ENCODE measurements around the gene GAREM2.

GRCh38 chr2:26191316-26192159 is 18.6 kb downstream of the GAREM2 start:
- TF ChIP-seq, protein P1, sequence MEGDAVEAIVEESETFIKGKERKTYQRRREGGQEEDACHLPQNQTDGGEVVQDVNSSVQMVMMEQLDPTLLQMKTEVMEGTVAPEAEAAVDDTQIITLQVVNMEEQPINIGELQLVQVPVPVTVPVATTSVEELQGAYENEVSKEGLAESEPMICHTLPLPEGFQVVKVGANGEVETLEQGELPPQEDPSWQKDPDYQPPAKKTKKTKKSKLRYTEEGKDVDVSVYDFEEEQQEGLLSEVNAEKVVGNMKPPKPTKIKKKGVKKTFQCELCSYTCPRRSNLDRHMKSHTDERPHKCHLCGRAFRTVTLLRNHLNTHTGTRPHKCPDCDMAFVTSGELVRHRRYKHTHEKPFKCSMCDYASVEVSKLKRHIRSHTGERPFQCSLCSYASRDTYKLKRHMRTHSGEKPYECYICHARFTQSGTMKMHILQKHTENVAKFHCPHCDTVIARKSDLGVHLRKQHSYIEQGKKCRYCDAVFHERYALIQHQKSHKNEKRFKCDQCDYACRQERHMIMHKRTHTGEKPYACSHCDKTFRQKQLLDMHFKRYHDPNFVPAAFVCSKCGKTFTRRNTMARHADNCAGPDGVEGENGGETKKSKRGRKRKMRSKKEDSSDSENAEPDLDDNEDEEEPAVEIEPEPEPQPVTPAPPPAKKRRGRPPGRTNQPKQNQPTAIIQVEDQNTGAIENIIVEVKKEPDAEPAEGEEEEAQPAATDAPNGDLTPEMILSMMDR (conservative IDR thresholded peaks at IDR 0.05), result no peak
- TF ChIP-seq EZH2 (IDR thresholded peaks at IDR 0.05; ENCODE audit: low read depth), result no peak

Data from PC-9 (cell line).